Natural killer cell (primary cell): Measurements from ENCODE around the gene SHC4. TPM values are rescaled to one million over a fixed set of nuclear protein-coding genes. Genes with fewer than 3 reads are reported as not detected.
A peak's percentile ranks its signal among the peaks of the same experiment; 100 is the strongest.

Experiments used
- ATAC-seq, 3 donors: fragments of 150-1000 bp in 2 of 3; fragments of 200-7000 bp in 1 of 3; cut with Tn5 transposase; 1 replicate in 1 of 3; 2 replicates in 2 of 3; pipeline ENCODE4 v1.10.0; 2021; ENCODE audit warnings: mild to moderate bottlenecking in 2 of 3, moderate library complexity in 2 of 3
- DNase-seq, 2 donors: peaks; one replicate each; pipeline versions ENCODE4 v3.0.0 to v3.0.0-alpha.2; 2013 to 2021; ENCODE audit warnings: mixed read lengths in 1 of 2
- H3K27ac ChIP-seq: one replicate; pipeline ENCODE4 v1.5.1; 2013; ENCODE audit warnings: mild to moderate bottlenecking, low read length
- H3K27me3 ChIP-seq: one replicate; pipeline ENCODE4 v1.6.1; 2013; ENCODE audit warnings: low read length; ENCODE audit not compliant: control insufficient read depth, insufficient read depth
- H3K36me3 ChIP-seq: one replicate; pipeline ENCODE4 v1.6.1; 2013; ENCODE audit warnings: low read length; ENCODE audit not compliant: control insufficient read depth, insufficient read depth
- H3K4me1 ChIP-seq: one replicate; pipeline ENCODE4 v1.6.1; 2013; ENCODE audit warnings: low read length; ENCODE audit not compliant: control insufficient read depth, insufficient read depth
- H3K4me3 ChIP-seq: one replicate; pipeline ENCODE4 v1.5.1; 2013; ENCODE audit warnings: low read length
- H3K9me3 ChIP-seq: one replicate; pipeline ENCODE4 v1.6.1; 2013; ENCODE audit warnings: low read length; ENCODE audit not compliant: control insufficient read depth, insufficient read depth
- H3K27ac Mint-ChIP-seq, 2 donors: one replicate each; pipeline ENCODE4 v1.8.0; 2022; ENCODE audit warnings: mild to moderate bottlenecking in 2 of 2, mixed read lengths in 2 of 2, moderate library complexity in 1 of 2
- H3K27me3 Mint-ChIP-seq, 2 donors: one replicate each; pipeline ENCODE4 v1.8.0; 2022; ENCODE audit warnings: low read depth in 2 of 2, mixed read lengths in 2 of 2
- H3K36me3 Mint-ChIP-seq: one replicate; pipeline ENCODE4 v1.8.0; 2022; ENCODE audit warnings: mixed read lengths
- H3K4me1 Mint-ChIP-seq, 2 donors: one replicate each; pipeline ENCODE4 v1.8.0; 2022; ENCODE audit warnings: mixed read lengths in 2 of 2
- H3K4me3 Mint-ChIP-seq: one replicate; pipeline ENCODE4 v1.8.0; 2022; ENCODE audit warnings: mild to moderate bottlenecking, moderate library complexity, mixed read lengths
- H3K9me3 Mint-ChIP-seq, 2 donors: one replicate each; pipeline ENCODE4 v1.8.0; 2022; ENCODE audit warnings: mixed read lengths in 2 of 2
- CTCF ChIP-seq: fragments of 200-600 bp; IDR thresholded peaks from one replicate; pipeline ENCODE4 v1.8.0; 2022; ENCODE audit warnings: antibody characterized with exemption
- WGBS: methylation state at CpG from one replicate; pipeline ENCODE4 v1.1.7; 2013; ENCODE audit warnings: missing lambda C conversion rate; ENCODE audit not compliant: insufficient coverage; 5-methylcytosine and 5-hydroxymethylcytosine counted together
- intact Hi-C: fragments of 100-400 bp; cut with micrococcal nuclease; formaldehyde crosslinking; loops from one replicate; pipeline ENCODE4 v1.14.2; 2022
- total RNA-seq, 4 donors: library from RNA; stranded (reverse); fragments of 120-200 nt in 1 of 4; gene quantifications; one replicate each; pipeline versions ENCODE4 v1.2.3 to v1.2.4, GENCODE V29; 2013 to 2022

SHC4 gene
- total RNA-seq, 3 donors from 2014 or later (not counting 1 experiment from before 2014, with no cell fraction given), result 0.19 to 0.43 (median 0.20) TPM

GRCh38 chr15:48880070-48880634, 83.6 kb downstream of the SHC4 start:
- Histone ChIP-seq H3K27ac (no peak overlapping the region), H3K27me3 (no peaks in the 10 kb centered on the region), H3K9me3 (no peaks in the 10 kb centered on the region), H3K4me3 (no peak overlapping the region), H3K4me1 (no peaks in the 10 kb centered on the region), H3K36me3 (no peaks in the 10 kb centered on the region)
- H3K36me3 Mint-ChIP-seq, result peaks cover 10% of the 10 kb centered on the region
- no peaks in the 10 kb centered on the region for H3K9me3 Mint-ChIP-seq
- H3K27ac Mint-ChIP-seq, result peak overlapping the region in 1 of 2 donors; percentile 99
- DNase-seq (no peak), ATAC-seq (no peak)
- H3K27me3 Mint-ChIP-seq, result peaks cover 0 to 9% of the 10 kb centered on the region in 2 donors
- no peak overlapping the region for H3K4me3 Mint-ChIP-seq
- intact Hi-C loops, result no loop called here
- peaks cover 28 to 29% of the 10 kb centered on the region in 2 donors for H3K4me1 Mint-ChIP-seq
- TF ChIP-seq CTCF, result no peak
- 100% methylated on average over 2 of the region's 3 CpGs for WGBS

- no peaks in the 10 kb centered on the region for H3K27me3 ChIP-seq
- under 1% methylated on average over 58 of the region's 58 CpGs for WGBS
- H3K27ac ChIP-seq, result peak within 1 kb of the TSS; percentile 81
- no peaks in the 10 kb centered on the region for H3K4me1 ChIP-seq
- Mint-ChIP-seq H3K4me1 (peaks cover 28 to 29% of the 10 kb centered on the region in 2 donors), H3K9me3 (no peaks in the 10 kb centered on the region), H3K27me3 (peaks cover 8 to 24% of the 10 kb centered on the region in 2 donors), H3K4me3 (peak within 1 kb of the TSS; percentile 99), H3K36me3 (peaks cover 10% of the 10 kb centered on the region), H3K27ac (peak within 1 kb of the TSS; percentile 99 to 100)
- intact Hi-C loops, result loop anchor here (1.0 to 10.0 kb wide), 5 partner anchors 67 to 747 kb away; partner anchors contain the start of genes CEP152, COPS2, DTWD1 and FAM227B
- H3K4me3 ChIP-seq, result peak within 1 kb of the TSS; percentile 73
- TF ChIP-seq CTCF, result no peak
- DNase-seq, result peak; percentile 93 to 98
- H3K36me3 ChIP-seq, result no peaks in the 10 kb centered on the region
- peak; percentile 92 to 96 (median 93) for ATAC-seq
- H3K9me3 ChIP-seq, result no peaks in the 10 kb centered on the region
Observed at GRCh38 chr15:48877630-48878595, 85.8 kb downstream of the SHC4 start, which contains the start of gene EID1. TSS of gene EID1 (plus strand) at chr15:48878134. CDS start at chr15:48878177, 43 bp downstream.

- Mint-ChIP-seq H3K36me3 (peaks cover 10% of the 10 kb centered on the region), H3K4me1 (peaks cover 28 to 29% of the 10 kb centered on the region in 2 donors), H3K27ac (no peak overlapping the region), H3K4me3 (no peak overlapping the region), H3K9me3 (no peaks in the 10 kb centered on the region), H3K27me3 (peaks cover 9 to 38% of the 10 kb centered on the region in 2 donors)
- Histone ChIP-seq H3K4me3 (no peak overlapping the region), H3K27ac (no peak overlapping the region), H3K27me3 (peaks cover 6% of the 10 kb centered on the region), H3K9me3 (no peaks in the 10 kb centered on the region), H3K4me1 (no peaks in the 10 kb centered on the region), H3K36me3 (no peaks in the 10 kb centered on the region)
- no peak for DNase-seq
- 95% methylated on average over 3 of the region's 3 CpGs for WGBS
- TF ChIP-seq CTCF, result no peak
- intact Hi-C loops, result loop anchor here (5.0 to 10.0 kb wide), 2 partner anchors 281 to 749 kb away; partner anchors contain the start of genes COPS2, DTWD1 and FAM227B
- ATAC-seq, result no peak
Observed at GRCh38 chr15:48876057-48876456, 87.7 kb downstream of the SHC4 start.
